Retinal pigment epithelial cell (primary cell): ENCODE measurements around the gene ANAPC13.
A peak's percentile ranks its signal among the peaks of the same experiment; 100 is the strongest.

Experiments used
- DNase-seq: peaks from one replicate; pipeline ENCODE4 v3.0.0-alpha.2; 2010; ENCODE audit warnings: low read depth
- H3K4me3 ChIP-seq: 2 replicates; pipeline ENCODE4 v1.5.1; 2011; ENCODE audit warnings: mild to moderate bottlenecking, low read length, control low read depth, moderate library complexity
- TF ChIP-seq, protein P1 (sequence below): conservative IDR thresholded peaks from 2 replicates; pipeline ENCODE4 v1.5.1; 2011; ENCODE audit warnings: low read depth, low read length, control low read depth, inconsistent platforms

ANAPC13 gene

DNA sequence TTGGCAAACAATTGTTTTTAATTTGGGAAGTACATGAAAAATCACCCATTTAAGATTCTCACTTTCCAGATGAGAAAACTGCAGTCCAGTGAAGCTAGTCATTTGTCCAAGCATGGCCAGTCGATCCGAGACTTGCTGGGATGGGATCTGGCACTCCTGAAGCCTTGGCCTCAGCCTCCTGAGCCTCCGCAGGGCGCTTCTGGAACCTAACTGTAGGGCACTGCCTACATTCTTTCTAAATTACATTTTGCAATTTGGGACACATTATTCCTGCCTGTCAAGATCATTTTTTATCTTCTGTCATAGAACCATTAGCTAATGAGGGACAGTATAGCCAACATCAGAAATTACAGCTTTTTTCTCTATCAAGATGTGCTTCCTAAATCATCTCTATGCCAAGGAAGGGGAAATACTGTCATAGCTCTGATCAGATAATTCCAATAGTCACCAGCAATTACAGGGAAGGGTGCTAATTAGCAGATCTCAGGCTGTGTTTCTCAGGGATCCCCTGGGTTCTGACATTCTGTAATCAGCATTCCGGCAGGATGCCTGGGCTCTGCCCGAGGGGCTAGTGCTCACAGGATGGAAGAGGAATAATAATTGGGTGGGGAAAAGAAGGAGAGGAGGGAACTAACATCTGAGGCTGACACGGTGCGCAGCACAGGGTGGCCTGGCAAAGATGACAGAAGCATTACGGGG lies 28.3 kb downstream of the ANAPC13 start:
- DNase-seq: no peak
- no peak overlapping the region for H3K4me3 ChIP-seq
- TF ChIP-seq, protein P1, sequence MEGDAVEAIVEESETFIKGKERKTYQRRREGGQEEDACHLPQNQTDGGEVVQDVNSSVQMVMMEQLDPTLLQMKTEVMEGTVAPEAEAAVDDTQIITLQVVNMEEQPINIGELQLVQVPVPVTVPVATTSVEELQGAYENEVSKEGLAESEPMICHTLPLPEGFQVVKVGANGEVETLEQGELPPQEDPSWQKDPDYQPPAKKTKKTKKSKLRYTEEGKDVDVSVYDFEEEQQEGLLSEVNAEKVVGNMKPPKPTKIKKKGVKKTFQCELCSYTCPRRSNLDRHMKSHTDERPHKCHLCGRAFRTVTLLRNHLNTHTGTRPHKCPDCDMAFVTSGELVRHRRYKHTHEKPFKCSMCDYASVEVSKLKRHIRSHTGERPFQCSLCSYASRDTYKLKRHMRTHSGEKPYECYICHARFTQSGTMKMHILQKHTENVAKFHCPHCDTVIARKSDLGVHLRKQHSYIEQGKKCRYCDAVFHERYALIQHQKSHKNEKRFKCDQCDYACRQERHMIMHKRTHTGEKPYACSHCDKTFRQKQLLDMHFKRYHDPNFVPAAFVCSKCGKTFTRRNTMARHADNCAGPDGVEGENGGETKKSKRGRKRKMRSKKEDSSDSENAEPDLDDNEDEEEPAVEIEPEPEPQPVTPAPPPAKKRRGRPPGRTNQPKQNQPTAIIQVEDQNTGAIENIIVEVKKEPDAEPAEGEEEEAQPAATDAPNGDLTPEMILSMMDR: no peak

DNA sequence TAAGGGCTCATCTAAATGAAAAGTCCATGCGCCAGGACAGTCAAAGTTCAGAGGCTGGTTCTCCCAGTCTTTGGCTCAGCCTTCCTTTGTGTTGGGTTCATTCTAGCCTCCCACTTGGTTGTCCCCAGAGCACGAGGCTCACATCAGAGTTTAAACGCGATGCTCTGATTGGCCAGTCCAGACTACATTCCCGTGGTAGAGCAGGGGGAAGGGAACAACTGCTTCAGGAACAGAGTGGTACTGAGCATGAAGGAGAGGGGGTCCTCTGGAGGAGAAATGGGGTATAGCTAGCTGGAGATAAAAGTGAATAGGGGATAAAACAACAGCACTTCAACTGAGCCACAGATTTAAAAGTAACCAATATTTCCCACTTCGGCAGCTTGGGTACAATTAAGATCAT lies 32.2 kb downstream of the ANAPC13 start:
- TF ChIP-seq, protein P1: peak; percentile 22
- DNase-seq: no peak
- H3K4me3 ChIP-seq: no peak overlapping the region

DNA sequence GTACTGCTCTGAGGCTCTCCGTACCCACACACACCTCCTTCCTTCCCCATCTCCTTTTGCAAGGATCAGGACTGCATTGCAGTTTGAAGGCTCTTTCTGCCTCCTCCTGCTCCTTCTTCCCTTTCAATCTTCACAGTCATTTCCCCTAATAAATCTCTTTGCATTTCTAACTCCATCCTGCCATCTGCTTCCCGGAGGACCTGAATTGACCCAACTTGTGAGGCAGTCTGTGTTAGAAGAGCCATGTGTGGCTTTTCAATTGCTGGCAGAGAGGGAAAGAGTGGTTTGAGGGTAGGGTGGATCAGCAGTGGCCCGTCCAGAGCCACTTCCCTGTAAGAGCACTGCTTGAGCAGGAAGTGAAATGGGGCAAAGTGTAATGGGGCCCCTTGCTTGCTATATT lies 35.8 kb downstream of the ANAPC13 start:
- no peak for DNase-seq
- H3K4me3 ChIP-seq: no peak overlapping the region
- TF ChIP-seq, protein P1: no peak

DNA sequence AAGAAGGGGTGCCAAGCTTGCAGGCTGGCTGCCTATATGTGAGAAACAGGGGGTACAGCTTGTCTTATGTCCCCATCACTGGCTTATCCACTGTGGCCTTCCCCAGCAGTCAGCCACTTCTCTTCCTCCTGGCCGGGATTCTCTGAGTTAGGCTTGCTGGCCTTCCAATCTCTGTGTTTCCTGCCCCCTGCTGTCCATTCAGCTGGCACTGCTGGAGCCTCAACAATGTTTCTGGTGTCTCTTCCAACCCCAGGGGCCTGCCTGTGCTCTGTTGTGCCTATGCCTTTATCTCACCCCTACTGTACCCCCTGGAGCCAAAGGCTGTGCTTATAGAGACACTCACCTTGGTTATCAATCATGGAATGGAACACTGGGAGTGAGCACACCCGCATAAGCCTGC lies 36.5 kb downstream of the ANAPC13 start:
- H3K4me3 ChIP-seq: no peak overlapping the region
- TF ChIP-seq, protein P1: peak; percentile 55
- DNase-seq: no peak

DNA sequence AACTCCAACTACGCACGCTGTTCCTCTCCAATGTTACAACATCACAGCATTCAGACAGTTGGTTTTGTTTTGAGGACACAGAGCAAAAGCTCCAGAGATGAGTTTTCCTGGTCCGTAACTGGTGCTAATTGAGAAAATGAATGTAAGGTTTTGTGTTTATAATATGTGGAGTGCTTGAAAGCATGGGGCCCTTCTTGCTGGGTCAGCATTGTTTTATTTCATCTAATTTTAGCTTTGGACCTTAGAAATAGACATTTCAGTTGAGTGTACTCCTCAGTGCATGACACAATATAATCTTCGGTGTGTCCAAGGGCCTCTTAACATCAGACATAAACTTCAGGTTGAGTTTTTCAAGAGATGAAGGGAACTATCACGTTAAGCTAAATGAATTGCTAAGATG lies 37.1 kb downstream of the ANAPC13 start:
- no peak for DNase-seq
- TF ChIP-seq, protein P1: no peak
- no peak overlapping the region for H3K4me3 ChIP-seq

DNA sequence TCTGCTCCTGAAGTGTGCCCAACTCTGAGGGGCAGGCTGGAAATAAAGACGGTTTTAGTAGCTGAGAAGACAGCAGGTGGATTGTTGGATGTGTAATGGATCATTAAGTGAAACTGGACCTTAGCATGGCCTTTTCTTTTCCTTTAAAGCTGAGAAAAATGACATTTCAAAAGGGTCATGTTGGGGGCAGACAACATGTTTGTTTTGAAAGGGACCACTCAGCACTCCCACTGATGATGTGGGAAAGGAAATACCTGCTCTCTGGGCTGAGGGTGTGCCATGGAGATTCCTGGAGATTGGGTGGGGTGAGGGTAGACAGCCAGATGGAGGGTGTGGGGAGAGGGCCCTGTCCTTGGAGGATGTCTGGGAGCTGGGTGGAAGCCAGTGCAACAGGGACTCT lies 38.4 kb downstream of the ANAPC13 start:
- no peak overlapping the region for H3K4me3 ChIP-seq
- TF ChIP-seq, protein P1: no peak
- no peak for DNase-seq

DNA sequence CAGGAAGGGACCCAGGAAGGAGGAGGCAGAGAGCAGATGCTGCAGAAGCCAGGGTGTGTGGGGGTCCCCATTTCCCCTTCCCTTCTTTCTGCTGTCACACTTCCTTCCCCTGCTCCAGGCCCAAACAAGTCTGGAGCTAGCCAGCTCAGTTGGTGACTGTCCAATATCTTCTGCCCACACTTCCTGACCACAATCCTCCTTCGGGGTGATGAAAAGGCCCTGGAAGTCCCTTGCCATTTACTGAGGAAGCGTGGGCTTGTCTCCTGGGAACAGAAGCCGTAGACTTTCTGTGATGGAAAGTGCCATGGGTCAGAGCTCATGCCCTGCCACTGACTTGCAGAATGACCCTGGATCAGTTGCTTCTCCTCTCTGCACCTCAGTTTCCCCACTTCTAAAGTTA lies 39.0 kb downstream of the ANAPC13 start:
- DNase-seq: no peak
- H3K4me3 ChIP-seq: no peak overlapping the region
- TF ChIP-seq, protein P1: no peak
